ENCODE measurements around the gene TSPEAR. TPM values are rescaled to one million over a fixed set of nuclear protein-coding genes. Genes with fewer than 3 reads are reported as not detected.
"Not testable (repeated sequence)": the region's sequence is repeated elsewhere in the genome, so short reads cannot be mapped to it uniquely, and the experiment has no call there.

The TSPEAR gene
- total RNA-seq, 2 donors from 2014 or later: not detected

- H3K36me3 ChIP-seq: no peaks in the 10 kb centered on the region
- H3K9ac ChIP-seq (ENCODE audit: low read depth in 2 of 2, low read length in 2 of 2): no peak overlapping the region
- intact Hi-C loops (cut with DNase I): no loop called here
- TF ChIP-seq CTCF (IDR thresholded peaks at IDR 0.05): no peak
- H3K27me3 ChIP-seq: no peaks in the 10 kb centered on the region
- no peak for DNase-seq
- H3K27ac ChIP-seq: no peak overlapping the region
- no peaks in the 10 kb centered on the region for H3K9me3 ChIP-seq
- H3K4me3 ChIP-seq: no peak overlapping the region
- no peaks in the 10 kb centered on the region for H3K4me1 ChIP-seq
Observed at GRCh38 chr21:44552136-44552535, 159.2 kb downstream of the TSPEAR start.

- no peak for TF ChIP-seq CTCF (IDR thresholded peaks at IDR 0.05)
- Histone ChIP-seq H3K9ac (ENCODE audit: low read depth in 2 of 2, low read length in 2 of 2) (no peak within 1 kb of the TSS), H3K36me3 (no peaks in the 10 kb centered on the region), H3K27me3 (no peaks in the 10 kb centered on the region), H3K4me3 (no peak within 1 kb of the TSS), H3K9me3 (no peaks in the 10 kb centered on the region), H3K4me1 (no peaks in the 10 kb centered on the region), H3K27ac (no peak within 1 kb of the TSS)
- no peak for DNase-seq
- intact Hi-C loops (cut with DNase I): no loop called here
Observed at GRCh38 chr21:44551340-44551961, 159.9 kb downstream of the TSPEAR start, which contains the start of gene KRTAP10-2. KRTAP10-2 (minus strand) TSS chr21:44551505; CDS start chr21:44551458, 47 bp downstream.

GRCh38 chr21:44550807-44551206 lies 160.6 kb downstream of the TSPEAR start:
- no peak overlapping the region for H3K27ac ChIP-seq
- H3K9ac ChIP-seq (ENCODE audit: low read depth in 2 of 2, low read length in 2 of 2): no peak overlapping the region
- H3K4me1 ChIP-seq: no peaks in the 10 kb centered on the region
- TF ChIP-seq CTCF (IDR thresholded peaks at IDR 0.05): no peak
- H3K27me3 ChIP-seq: no peaks in the 10 kb centered on the region
- no peak for DNase-seq
- H3K36me3 ChIP-seq: no peaks in the 10 kb centered on the region
- H3K9me3 ChIP-seq: no peaks in the 10 kb centered on the region
- intact Hi-C loops (cut with DNase I): no loop called here
- H3K4me3 ChIP-seq: no peak overlapping the region

GRCh38 chr21:44550285-44550684 lies 161.1 kb downstream of the TSPEAR start:
- H3K27me3 ChIP-seq; intact Hi-C loops (cut with DNase I); DNase-seq: not testable (repeated sequence)

GRCh38 chr21:44549525-44550211 lies 161.7 kb downstream of the TSPEAR start:
- DNase-seq: no peak
- Histone ChIP-seq H3K27me3 (no peaks in the 10 kb centered on the region), H3K36me3 (no peaks in the 10 kb centered on the region), H3K9me3 (no peaks in the 10 kb centered on the region), H3K27ac (no peak overlapping the region), H3K4me1 (no peaks in the 10 kb centered on the region), H3K9ac (ENCODE audit: low read depth in 2 of 2, low read length in 2 of 2) (no peak overlapping the region), H3K4me3 (no peak overlapping the region)
- TF ChIP-seq CTCF (IDR thresholded peaks at IDR 0.05): no peak
- intact Hi-C loops (cut with DNase I): no loop called here

More at GRCh38 chr21:44550285-44550684, 161.1 kb downstream of the TSPEAR start:
- H3K36me3 ChIP-seq; H3K4me1 ChIP-seq; H3K9me3 ChIP-seq; H3K27ac ChIP-seq; H3K4me3 ChIP-seq; H3K9ac ChIP-seq (ENCODE audit: low read depth in 2 of 2, low read length in 2 of 2): not testable (repeated sequence)

GRCh38 chr21:44548922-44549321 lies 162.4 kb downstream of the TSPEAR start:
- Histone ChIP-seq H3K9me3 (no peaks in the 10 kb centered on the region), H3K4me3 (no peak overlapping the region), H3K36me3 (no peaks in the 10 kb centered on the region), H3K27me3 (no peaks in the 10 kb centered on the region), H3K27ac (no peak overlapping the region), H3K4me1 (no peaks in the 10 kb centered on the region), H3K9ac (ENCODE audit: low read depth in 2 of 2, low read length in 2 of 2) (no peak overlapping the region)
- no peak for TF ChIP-seq CTCF (IDR thresholded peaks at IDR 0.05)
- intact Hi-C loops (cut with DNase I): no loop called here
- no peak for DNase-seq
